Stomach (tissue), 9 donors: ENCODE measurements around the gene TBX5. TPM values are rescaled to one million over a fixed set of nuclear protein-coding genes. Genes with fewer than 3 reads are reported as not detected.

Source experiments
- DNase-seq, 2 donors: peaks; one replicate each; pipeline versions ENCODE4 v3.0.0 to v3.0.0-alpha.2; 2013 to 2019
- H3K27ac ChIP-seq, 5 donors: fragments of 200-600 bp in 4 of 5; sonication (generic) in 4 of 5; one replicate each; pipeline ENCODE4 v1.5.1; 2013 to 2019; ENCODE audit warnings: mild to moderate bottlenecking in 1 of 5, moderate library complexity in 1 of 5
- H3K27me3 ChIP-seq, 3 donors: fragments of 200-600 bp; sonication (generic); one replicate each; pipeline ENCODE4 v1.5.1; 2017 to 2019; ENCODE audit warnings: mixed run types in 1 of 3
- H3K36me3 ChIP-seq, 4 donors: fragments of 200-600 bp; sonication (generic); 1 replicate in 3 of 4; 2 replicates in 1 of 4; pipeline ENCODE4 v1.5.1; 2016 to 2019
- H3K4me1 ChIP-seq, 4 donors: fragments of 200-600 bp; sonication (generic); one replicate each; pipeline ENCODE4 v1.5.1; 2016 to 2019
- H3K4me3 ChIP-seq, 4 donors: fragments of 200-600 bp; sonication (generic) in 3 of 4; one replicate each; pipeline ENCODE4 v1.5.1; 2016 to 2019; ENCODE audit warnings: mild to moderate bottlenecking in 1 of 4
- H3K9me3 ChIP-seq, 4 donors: fragments of 200-600 bp; sonication (generic); one replicate each; pipeline ENCODE4 v1.5.1; 2016 to 2019
- CTCF ChIP-seq, 7 experiments: fragments of 450-650 bp in 4 of 7; fragments of 200-600 bp in 3 of 7; sonication (generic) in 3 of 7; IDR thresholded peaks; one replicate each; pipeline ENCODE4 v1.5.1; 2016 to 2019; ENCODE audit warnings: antibody characterized with exemption in 7 of 7, control low read depth in 2 of 7, mild to moderate bottlenecking in 1 of 7
- EP300 ChIP-seq: sonication (generic); formaldehyde crosslinking; IDR thresholded peaks from one replicate; pipeline ENCODE4 v1.6.1; 2017; ENCODE audit warnings: antibody characterized with exemption
- POLR2A ChIP-seq, 4 donors: fragments of 450-650 bp; IDR thresholded peaks; one replicate each; pipeline ENCODE4 v1.6.1; 2016; ENCODE audit warnings: antibody characterized with exemption in 4 of 4, control low read depth in 2 of 4, mild to moderate bottlenecking in 1 of 4, moderate library complexity in 1 of 4
- POLR2AphosphoS5 ChIP-seq, 3 donors: sonication (generic); formaldehyde crosslinking; IDR thresholded peaks; one replicate each; pipeline ENCODE4 v1.6.1; 2016; ENCODE audit warnings: antibody characterized with exemption in 3 of 3
- WGBS, 5 donors: extraction: QIAGEN DNeasy Blood & Tissue Kit in 3 of 5; methylation state at CpG; one replicate each; pipeline versions ENCODE4 v1.1.5 to v1.1.7; 2013 to 2018; 5-methylcytosine and 5-hydroxymethylcytosine counted together
- intact Hi-C: fragments of 100-400 bp; cut with DNase I; formaldehyde crosslinking; loops from one replicate; pipeline ENCODE4 v1.15.1; 2023; ENCODE audit warnings: low total_unique reads
- polyA plus RNA-seq, 3 donors: library from polyadenylated mRNA; stranded (reverse); fragments of 200-250 nt; gene quantifications; one replicate each; pipeline ENCODE4 v1.2.3, GENCODE V29; 2013
- total RNA-seq, 5 donors: library from RNA; depleted of rRNA; stranded (reverse); fragments of >200 nt; gene quantifications; one replicate each; pipeline versions ENCODE4 v1.1.0 to v1.2.3, GENCODE V29; 2014 to 2016
- donor health status: healthy with polysubstance abuse.
- donor health status: Bipolar disorder and iron deficiency.
- donor health status: healthy.

The TBX5 gene
- total and polyA plus RNA-seq, 8 donors = 0.35 TPM; not detected in 7

- Histone ChIP-seq H3K36me3 (no peaks in the 10 kb centered on the region), H3K27me3 (peaks cover 0 to 4% (median 0%) of the 10 kb centered on the region in 3 donors), H3K27ac (no peak overlapping the region), H3K4me1 (no peaks in the 10 kb centered on the region), H3K4me3 (no peak overlapping the region), H3K9me3 (peaks cover 0 to 5% (median 0%) of the 10 kb centered on the region in 4 donors)
- 83 to 93% (median 91%) methylated on average over 16 of the region's 16 CpGs for WGBS, 5 donors
- intact Hi-C loops = no loop called here
- no peak for TF ChIP-seq EP300
- no peak for TF ChIP-seq POLR2A (IDR thresholded peaks at IDR 0.05)
- TF ChIP-seq POLR2AphosphoS5 (IDR thresholded peaks at IDR 0.05) = no peak
- no peak for TF ChIP-seq CTCF (IDR thresholded peaks at IDR 0.05)
- no peak for DNase-seq
Observed at GRCh38 chr12:114314974-114315720, 90.8 kb downstream of the TBX5 start.

- Histone ChIP-seq H3K4me1 (no peaks in the 10 kb centered on the region), H3K27ac (no peak overlapping the region), H3K4me3 (no peak overlapping the region), H3K27me3 (peaks cover 0 to 4% (median 0%) of the 10 kb centered on the region in 3 donors), H3K36me3 (no peaks in the 10 kb centered on the region), H3K9me3 (peaks cover 0 to 5% (median 0%) of the 10 kb centered on the region in 4 donors)
- intact Hi-C loops = no loop called here
- TF ChIP-seq POLR2AphosphoS5 (IDR thresholded peaks at IDR 0.05) = no peak
- DNase-seq = no peak
- WGBS, 5 donors = 50 to 81% (median 77%) methylated on average over 6 to 7 of the region's 7 CpGs
Observed at GRCh38 chr12:114314403-114314802, 91.5 kb downstream of the TBX5 start.

- Histone ChIP-seq H3K9me3 (peaks cover 0 to 5% (median 0%) of the 10 kb centered on the region in 4 donors), H3K36me3 (no peaks in the 10 kb centered on the region), H3K27ac (no peak overlapping the region), H3K4me3 (no peak overlapping the region), H3K4me1 (no peaks in the 10 kb centered on the region), H3K27me3 (no peaks in the 10 kb centered on the region)
- no peak for TF ChIP-seq POLR2A (IDR thresholded peaks at IDR 0.05)
- TF ChIP-seq POLR2AphosphoS5 (IDR thresholded peaks at IDR 0.05) = no peak
- TF ChIP-seq EP300 = no peak
- TF ChIP-seq CTCF (IDR thresholded peaks at IDR 0.05) = no peak
- WGBS, 5 donors = 43 to 79% (median 61%) methylated on average over 2 of the region's 2 CpGs
- no peak for DNase-seq
- intact Hi-C loops = no loop called here
Observed at GRCh38 chr12:114313910-114314309, 92.0 kb downstream of the TBX5 start.

GRCh38 chr12:114311974-114312373 is 94.0 kb downstream of the TBX5 start:
- H3K9me3 ChIP-seq = peaks cover 0 to 5% (median 0%) of the 10 kb centered on the region in 4 donors
- no peak for TF ChIP-seq CTCF (IDR thresholded peaks at IDR 0.05)
- TF ChIP-seq EP300 = no peak
- no peak for TF ChIP-seq POLR2A (IDR thresholded peaks at IDR 0.05)
- no peak for TF ChIP-seq POLR2AphosphoS5 (IDR thresholded peaks at IDR 0.05)
- no peak overlapping the region for H3K4me3 ChIP-seq
- no peaks in the 10 kb centered on the region for H3K27me3 ChIP-seq
- no peaks in the 10 kb centered on the region for H3K4me1 ChIP-seq
- 55 to 87% (median 75%) methylated on average over 4 of the region's 4 CpGs for WGBS, 5 donors
- peak in 1 of 2 donors; percentile 37 for DNase-seq
- H3K27ac ChIP-seq = no peak overlapping the region
- no peaks in the 10 kb centered on the region for H3K36me3 ChIP-seq
- intact Hi-C loops = no loop called here

GRCh38 chr12:114306646-114307045 is 99.3 kb downstream of the TBX5 start:
- Histone ChIP-seq H3K27ac (no peak overlapping the region), H3K27me3 (peaks cover 0 to 12% (median 0%) of the 10 kb centered on the region in 3 donors), H3K9me3 (peaks cover 0 to 6% (median 2%) of the 10 kb centered on the region in 4 donors), H3K4me3 (no peak overlapping the region), H3K36me3 (no peaks in the 10 kb centered on the region), H3K4me1 (no peaks in the 10 kb centered on the region)
- intact Hi-C loops = no loop called here
- TF ChIP-seq POLR2A (IDR thresholded peaks at IDR 0.05) (no peak), EP300 (no peak), CTCF (IDR thresholded peaks at IDR 0.05) (no peak), POLR2AphosphoS5 (IDR thresholded peaks at IDR 0.05) (no peak)
- WGBS, 5 donors = 61 to 81% (median 75%) methylated on average over 1 of the region's 1 CpG
- no peak for DNase-seq
